ENCODE measurements around the gene PRKN.

Gene PRKN

DNA sequence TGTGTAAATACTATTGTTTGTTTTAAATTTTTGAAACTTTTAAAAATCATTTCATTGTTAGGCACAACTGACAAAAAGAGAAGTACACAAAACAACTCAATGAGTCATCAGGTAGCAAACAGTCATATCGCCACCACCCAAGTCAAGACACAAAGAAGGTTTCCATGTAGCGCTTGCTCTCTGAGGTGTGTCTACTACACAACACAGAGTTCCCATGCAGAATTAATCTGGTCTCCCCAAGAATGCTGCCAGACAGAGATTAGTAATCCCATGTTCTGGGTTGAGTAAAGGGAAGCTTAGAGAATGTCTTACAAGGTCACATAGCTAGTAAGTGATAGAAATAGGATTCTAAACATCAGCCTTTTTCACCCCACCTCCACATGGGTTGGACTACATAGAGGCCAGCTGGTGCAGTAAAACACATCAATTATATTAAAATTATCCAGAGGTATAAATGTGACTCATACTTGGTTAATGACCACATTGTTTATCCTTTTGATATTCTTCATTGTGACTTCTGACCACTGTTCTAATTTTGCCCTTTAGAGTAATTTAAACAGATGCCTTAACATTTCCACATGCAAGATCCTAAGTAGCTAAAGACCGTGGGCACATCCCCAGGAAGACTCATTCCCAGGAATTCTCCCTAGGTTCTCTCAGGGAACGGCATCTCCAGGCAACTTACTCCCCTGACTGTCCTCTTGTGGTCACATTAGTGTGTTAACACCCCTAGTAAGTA, 413.5 kb downstream of the PRKN start:
- 0 out of 2 replicates have a peak, but pooled peaks cover 6% of the 10 kb centered on the region for H3K4me1 ChIP-seq (ENCODE audit: insufficient read depth, low read length)
- H3K27me3 ChIP-seq (ENCODE audit: insufficient read depth, low read length), result no peaks in the 10 kb centered on the region
- no peak overlapping the region for H3K27ac ChIP-seq (ENCODE audit: low read depth, low read length)
- over 99% methylated on average over 4 of the region's 4 CpGs for WGBS
- H3K36me3 ChIP-seq (ENCODE audit: insufficient read depth, low read length), result no peaks in the 10 kb centered on the region
- no peaks in the 10 kb centered on the region for H3K9me3 ChIP-seq (ENCODE audit: insufficient read depth, low read depth, low read length)
- no peak overlapping the region for H3K9ac ChIP-seq (ENCODE audit: low read depth, low read length)
- no peak overlapping the region for H3K4me3 ChIP-seq (ENCODE audit: low read length)

DNA sequence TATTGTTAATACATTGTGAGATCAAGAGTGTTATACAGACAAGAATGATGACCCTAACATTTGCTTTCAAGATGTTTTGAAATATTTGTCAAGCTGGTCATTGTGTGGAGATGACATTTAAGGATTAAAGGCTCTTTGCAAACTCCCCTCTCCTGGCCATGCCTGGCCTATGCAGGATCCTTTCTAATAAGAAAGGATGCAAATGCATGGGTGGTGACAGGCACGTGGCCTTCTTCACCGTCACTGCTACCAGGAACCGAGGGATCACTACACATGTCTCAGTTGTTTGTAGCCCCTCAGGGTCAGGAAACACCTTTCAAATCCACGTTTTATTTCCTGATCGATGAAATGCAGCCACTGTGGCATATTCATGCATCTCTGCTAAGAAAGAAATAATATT, 419.7 kb downstream of the PRKN start:
- Histone ChIP-seq H3K4me1 (ENCODE audit: insufficient read depth, low read length) (no peaks in the 10 kb centered on the region), H3K27me3 (ENCODE audit: insufficient read depth, low read length) (no peaks in the 10 kb centered on the region), H3K4me3 (ENCODE audit: low read length) (no peak overlapping the region), H3K36me3 (ENCODE audit: insufficient read depth, low read length) (no peaks in the 10 kb centered on the region), H3K9me3 (ENCODE audit: insufficient read depth, low read depth, low read length) (no peaks in the 10 kb centered on the region), H3K9ac (ENCODE audit: low read depth, low read length) (no peak overlapping the region), H3K27ac (ENCODE audit: low read depth, low read length) (no peak overlapping the region)
- WGBS, result 72% methylated on average over 5 of the region's 5 CpGs

DNA sequence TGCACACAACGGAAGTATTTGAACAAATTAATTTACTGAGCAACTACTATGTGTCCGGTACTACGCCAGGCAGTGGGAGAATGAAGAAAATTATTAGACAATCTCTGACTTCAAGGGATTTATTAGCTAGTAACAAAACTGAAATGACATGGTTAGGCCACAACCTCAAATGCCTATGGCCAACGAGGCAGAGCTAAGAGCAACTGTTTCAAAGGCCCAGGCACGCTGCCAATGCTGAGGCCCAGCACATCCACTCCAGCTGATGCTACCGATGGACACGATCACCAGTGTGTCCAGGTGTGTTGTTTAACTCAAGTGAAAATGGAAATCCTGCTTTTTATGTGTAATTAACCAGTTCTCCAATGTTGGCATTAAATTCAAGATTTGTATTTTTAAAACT, 420.9 kb downstream of the PRKN start:
- H3K4me3 ChIP-seq (ENCODE audit: low read length), result no peak overlapping the region
- no peaks in the 10 kb centered on the region for H3K9me3 ChIP-seq (ENCODE audit: insufficient read depth, low read depth, low read length)
- H3K4me1 ChIP-seq (ENCODE audit: insufficient read depth, low read length), result no peaks in the 10 kb centered on the region
- WGBS, result 93% methylated on average over 7 of the region's 7 CpGs
- no peak overlapping the region for H3K9ac ChIP-seq (ENCODE audit: low read depth, low read length)
- H3K27me3 ChIP-seq (ENCODE audit: insufficient read depth, low read length), result no peaks in the 10 kb centered on the region
- no peaks in the 10 kb centered on the region for H3K36me3 ChIP-seq (ENCODE audit: insufficient read depth, low read length)
- H3K27ac ChIP-seq (ENCODE audit: low read depth, low read length), result no peak overlapping the region

GRCh38 chr6:162301128-162301527, 426.4 kb downstream of the PRKN start:
- no peaks in the 10 kb centered on the region for H3K27me3 ChIP-seq (ENCODE audit: insufficient read depth, low read length)
- H3K9ac ChIP-seq (ENCODE audit: low read depth, low read length), result no peak overlapping the region
- 93% methylated on average over 6 of the region's 6 CpGs for WGBS
- H3K36me3 ChIP-seq (ENCODE audit: insufficient read depth, low read length), result no peaks in the 10 kb centered on the region
- H3K27ac ChIP-seq (ENCODE audit: low read depth, low read length), result no peak overlapping the region
- no peaks in the 10 kb centered on the region for H3K4me1 ChIP-seq (ENCODE audit: insufficient read depth, low read length)
- no peaks in the 10 kb centered on the region for H3K9me3 ChIP-seq (ENCODE audit: insufficient read depth, low read depth, low read length)
- H3K4me3 ChIP-seq (ENCODE audit: low read length), result no peak overlapping the region

GRCh38 chr6:162294029-162294428, 433.5 kb downstream of the PRKN start:
- H3K36me3 ChIP-seq (ENCODE audit: insufficient read depth, low read length), result no peaks in the 10 kb centered on the region
- no peaks in the 10 kb centered on the region for H3K27me3 ChIP-seq (ENCODE audit: insufficient read depth, low read length)
- H3K27ac ChIP-seq (ENCODE audit: low read depth, low read length), result no peak overlapping the region
- H3K4me3 ChIP-seq (ENCODE audit: low read length), result no peak overlapping the region
- no peak overlapping the region for H3K9ac ChIP-seq (ENCODE audit: low read depth, low read length)
- WGBS, result 83% methylated on average over 4 of the region's 4 CpGs
- H3K4me1 ChIP-seq (ENCODE audit: insufficient read depth, low read length), result no peaks in the 10 kb centered on the region
- no peaks in the 10 kb centered on the region for H3K9me3 ChIP-seq (ENCODE audit: insufficient read depth, low read depth, low read length)

DNA sequence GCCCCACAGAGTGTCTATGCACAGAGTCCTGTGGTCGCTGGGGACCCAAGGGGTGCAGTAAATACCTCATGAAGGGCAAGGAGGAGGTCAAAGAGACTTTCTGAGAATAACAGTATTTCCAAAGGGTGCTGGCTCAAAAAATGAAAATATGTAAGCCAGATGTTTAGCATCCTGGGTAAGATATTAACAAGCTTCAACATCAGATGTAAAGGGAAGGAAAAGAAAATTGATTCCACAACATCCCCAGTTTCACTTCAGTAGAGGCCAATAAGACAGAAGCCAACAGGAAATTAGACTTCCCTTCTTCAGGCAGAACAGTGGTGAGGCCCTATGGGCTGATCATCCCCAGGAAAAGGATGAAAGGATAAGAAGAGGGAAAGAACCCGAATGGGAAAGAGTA, 434.7 kb downstream of the PRKN start:
- Histone ChIP-seq H3K27ac (ENCODE audit: low read depth, low read length) (no peak overlapping the region), H3K4me3 (ENCODE audit: low read length) (no peak overlapping the region), H3K9ac (ENCODE audit: low read depth, low read length) (no peak overlapping the region), H3K27me3 (ENCODE audit: insufficient read depth, low read length) (no peaks in the 10 kb centered on the region), H3K9me3 (ENCODE audit: insufficient read depth, low read depth, low read length) (no peaks in the 10 kb centered on the region), H3K4me1 (ENCODE audit: insufficient read depth, low read length) (no peaks in the 10 kb centered on the region), H3K36me3 (ENCODE audit: insufficient read depth, low read length) (no peaks in the 10 kb centered on the region)
- WGBS, result 95% methylated on average over 2 of the region's 2 CpGs

GRCh38 chr6:162290846-162291465, 436.6 kb downstream of the PRKN start:
- Histone ChIP-seq H3K27ac (ENCODE audit: low read depth, low read length) (no peak overlapping the region), H3K36me3 (ENCODE audit: insufficient read depth, low read length) (no peaks in the 10 kb centered on the region), H3K9me3 (ENCODE audit: insufficient read depth, low read depth, low read length) (no peaks in the 10 kb centered on the region), H3K9ac (ENCODE audit: low read depth, low read length) (no peak overlapping the region), H3K27me3 (ENCODE audit: insufficient read depth, low read length) (no peaks in the 10 kb centered on the region), H3K4me3 (ENCODE audit: low read length) (no peak overlapping the region), H3K4me1 (ENCODE audit: insufficient read depth, low read length) (no peaks in the 10 kb centered on the region)
- 97% methylated on average over 6 of the region's 6 CpGs for WGBS

GRCh38 chr6:162289972-162290371, 437.6 kb downstream of the PRKN start:
- Histone ChIP-seq H3K27ac (ENCODE audit: low read depth, low read length) (no peak overlapping the region), H3K9me3 (ENCODE audit: insufficient read depth, low read depth, low read length) (no peaks in the 10 kb centered on the region), H3K4me3 (ENCODE audit: low read length) (no peak overlapping the region), H3K27me3 (ENCODE audit: insufficient read depth, low read length) (no peaks in the 10 kb centered on the region), H3K36me3 (ENCODE audit: insufficient read depth, low read length) (no peaks in the 10 kb centered on the region), H3K4me1 (ENCODE audit: insufficient read depth, low read length) (no peaks in the 10 kb centered on the region), H3K9ac (ENCODE audit: low read depth, low read length) (no peak overlapping the region)
- 89% methylated on average over 3 of the region's 4 CpGs for WGBS

GRCh38 chr6:162273986-162274385, 453.6 kb downstream of the PRKN start:
- H3K4me1 ChIP-seq (ENCODE audit: insufficient read depth, low read length), result no peaks in the 10 kb centered on the region
- 93% methylated on average over 1 of the region's 2 CpGs for WGBS
- no peak overlapping the region for H3K27ac ChIP-seq (ENCODE audit: low read depth, low read length)
- no peaks in the 10 kb centered on the region for H3K9me3 ChIP-seq (ENCODE audit: insufficient read depth, low read depth, low read length)
- no peaks in the 10 kb centered on the region for H3K27me3 ChIP-seq (ENCODE audit: insufficient read depth, low read length)
- H3K9ac ChIP-seq (ENCODE audit: low read depth, low read length), result no peak overlapping the region
- no peak overlapping the region for H3K4me3 ChIP-seq (ENCODE audit: low read length)
- H3K36me3 ChIP-seq (ENCODE audit: insufficient read depth, low read length), result no peaks in the 10 kb centered on the region

DNA sequence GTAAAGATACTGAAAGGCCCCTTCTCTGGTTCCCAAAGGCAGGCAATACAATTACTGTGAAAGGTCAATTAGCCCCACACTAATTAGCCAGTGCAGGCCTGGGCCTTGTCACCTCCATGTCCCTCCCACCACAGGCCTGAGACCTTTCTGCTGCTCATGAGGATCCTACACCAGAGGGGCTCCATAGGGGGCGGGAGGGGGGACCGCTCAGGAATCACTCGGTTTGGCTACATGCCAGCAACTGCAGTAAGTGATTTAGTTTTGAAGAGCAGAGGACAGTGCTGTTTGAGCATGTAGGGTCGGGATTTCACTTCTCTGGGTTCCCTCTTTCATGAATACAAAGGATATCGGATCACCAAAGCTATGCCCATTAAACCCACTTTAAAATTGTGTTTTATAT, 455.6 kb downstream of the PRKN start:
- no peaks in the 10 kb centered on the region for H3K9me3 ChIP-seq (ENCODE audit: insufficient read depth, low read depth, low read length)
- no peak overlapping the region for H3K9ac ChIP-seq (ENCODE audit: low read depth, low read length)
- WGBS, result 81% methylated on average over 4 of the region's 5 CpGs
- H3K27me3 ChIP-seq (ENCODE audit: insufficient read depth, low read length), result no peaks in the 10 kb centered on the region
- H3K4me1 ChIP-seq (ENCODE audit: insufficient read depth, low read length), result no peaks in the 10 kb centered on the region
- no peaks in the 10 kb centered on the region for H3K36me3 ChIP-seq (ENCODE audit: insufficient read depth, low read length)
- no peak overlapping the region for H3K4me3 ChIP-seq (ENCODE audit: low read length)
- H3K27ac ChIP-seq (ENCODE audit: low read depth, low read length), result no peak overlapping the region

- Histone ChIP-seq H3K36me3 (ENCODE audit: insufficient read depth, low read length) (no peaks in the 10 kb centered on the region), H3K9me3 (ENCODE audit: insufficient read depth, low read depth, low read length) (no peaks in the 10 kb centered on the region), H3K9ac (ENCODE audit: low read depth, low read length) (no peak overlapping the region), H3K4me3 (ENCODE audit: low read length) (no peak overlapping the region), H3K27me3 (ENCODE audit: insufficient read depth, low read length) (no peaks in the 10 kb centered on the region), H3K27ac (ENCODE audit: low read depth, low read length) (no peak overlapping the region), H3K4me1 (ENCODE audit: insufficient read depth, low read length) (no peaks in the 10 kb centered on the region)
- WGBS, result 97% methylated on average over 4 of the region's 5 CpGs
These were observed 456.6 kb downstream of the PRKN start for GRCh38 chr6:162270966-162271365.
